Endodermal cell (in vitro differentiated cells): ENCODE results near the gene METTL26. TPM values are rescaled to one million over a fixed set of nuclear protein-coding genes. Genes with fewer than 3 reads are reported as not detected.

ENCODE experiments used
- DNase-seq: peaks from one replicate; pipeline ENCODE4 v3.0.0-alpha.2; 2017
- H3K27ac ChIP-seq: 2 replicates; pipeline ENCODE4 v1.5.1; 2013; ENCODE audit warnings: mild to moderate bottlenecking, low read depth, low read length, moderate library complexity
- H3K27me3 ChIP-seq: 2 replicates; pipeline ENCODE4 v1.6.1; 2013; ENCODE audit warnings: mild to moderate bottlenecking, low read length, moderate library complexity; ENCODE audit not compliant: insufficient read depth, control insufficient read depth, poor library complexity, severe bottlenecking
- H3K36me3 ChIP-seq: 2 replicates; pipeline ENCODE4 v1.7.0; 2013; ENCODE audit warnings: mild to moderate bottlenecking, low read length, moderate library complexity; ENCODE audit not compliant: control insufficient read depth, insufficient read depth
- H3K4me1 ChIP-seq: one replicate; pipeline ENCODE4 v1.7.0; 2013; ENCODE audit warnings: low read length; ENCODE audit not compliant: control insufficient read depth, insufficient read depth
- H3K4me3 ChIP-seq: 2 replicates; pipeline ENCODE4 v1.5.1; 2013; ENCODE audit warnings: mild to moderate bottlenecking, low read length, moderate library complexity
- H3K9ac ChIP-seq: 2 replicates; pipeline ENCODE4 v1.6.1; 2013; ENCODE audit warnings: mild to moderate bottlenecking, low read length, moderate library complexity; ENCODE audit not compliant: poor library complexity, severe bottlenecking; ENCODE audit errors: extremely low read depth
- H3K9me3 ChIP-seq: 2 replicates; pipeline ENCODE4 v1.6.1; 2013; ENCODE audit warnings: mild to moderate bottlenecking, low read length, moderate library complexity; ENCODE audit not compliant: control insufficient read depth
- H3K27ac Mint-ChIP-seq: 2 replicates; pipeline ENCODE4 v1.8.0; 2020; ENCODE audit warnings: mixed read lengths
- H3K27me3 Mint-ChIP-seq: 2 replicates; pipeline ENCODE4 v1.8.0; 2021; ENCODE audit warnings: mild to moderate bottlenecking, mixed read lengths; ENCODE audit not compliant: insufficient read depth
- H3K36me3 Mint-ChIP-seq: 2 replicates; pipeline ENCODE4 v1.8.0; 2020; ENCODE audit warnings: low read depth, mixed read lengths
- H3K4me1 Mint-ChIP-seq: 2 replicates; pipeline ENCODE4 v1.8.0; 2020; ENCODE audit warnings: mixed read lengths
- H3K4me3 Mint-ChIP-seq: 2 replicates; pipeline ENCODE4 v1.8.0; 2020; ENCODE audit warnings: mild to moderate bottlenecking, moderate library complexity, mixed read lengths
- H3K9me3 Mint-ChIP-seq: 2 replicates; pipeline ENCODE4 v1.8.0; 2020; ENCODE audit warnings: mild to moderate bottlenecking, mixed read lengths
- WGBS, 2 experiments: methylation state at CpG; one replicate each; pipeline versions ENCODE4 v1.1.5 to v1.1.7; 2013; ENCODE audit warnings: missing lambda C conversion rate in 2 of 2, mixed read lengths in 1 of 2; ENCODE audit not compliant: insufficient coverage in 1 of 2, insufficient read length in 1 of 2; 5-methylcytosine and 5-hydroxymethylcytosine counted together
- total RNA-seq, 2 donors: library from RNA; stranded (reverse); fragmentation: NEBNext Ultra II Directional in 1 of 2; extraction: Animal tissue kit (Norgen Biotek cat#: 25700) in 1 of 2; gene quantifications; 2 replicates in 1 of 2; 3 replicates in 1 of 2; pipeline ENCODE4 v1.2.1, GENCODE V29; 2021
- TF ChIP-seq, protein P1 (sequence below): fragments of 200-600 bp; sonication (generic); conservative IDR thresholded peaks from 2 replicates; pipeline ENCODE4 v1.5.0; 2021; ENCODE audit warnings: antibody characterized with exemption, mild to moderate bottlenecking

Gene METTL26
- total RNA-seq, 2 donors from 2014 or later: 72.1 to 79.8 TPM

DNA sequence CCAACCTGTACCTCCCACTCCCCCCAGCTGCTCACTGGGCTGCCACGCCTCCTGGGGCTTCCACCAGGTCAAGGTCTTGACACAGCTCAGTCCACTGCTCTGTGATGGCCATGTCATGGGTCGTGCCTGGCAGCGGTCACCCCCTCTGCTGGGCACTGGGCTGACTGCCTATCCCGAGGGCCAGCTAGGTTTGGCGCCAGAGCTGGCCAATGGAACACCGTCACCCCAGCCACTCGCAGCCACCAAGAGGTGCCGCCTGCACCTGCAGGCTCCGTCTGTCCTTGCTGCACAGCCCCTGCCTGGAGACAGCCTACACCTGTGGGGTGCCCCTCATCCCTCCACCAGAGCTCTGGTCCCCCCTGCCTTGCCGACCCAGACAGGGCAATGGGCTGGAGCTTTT, 50.8 kb downstream of the METTL26 start:
- H3K4me1 ChIP-seq: no peaks in the 10 kb centered on the region
- H3K9ac ChIP-seq: no peak overlapping the region
- no peaks in the 10 kb centered on the region for H3K36me3 ChIP-seq
- WGBS, 2 experiments: 46 to 57% methylated on average over 9 to 10 of the region's 10 CpGs
- Mint-ChIP-seq H3K9me3 (no peaks in the 10 kb centered on the region), H3K27me3 (peaks cover 26% of the 10 kb centered on the region), H3K27ac (no peak overlapping the region), H3K4me1 (peaks cover 2% of the 10 kb centered on the region), H3K36me3 (peaks cover 5% of the 10 kb centered on the region), H3K4me3 (no peak overlapping the region)
- TF ChIP-seq, protein P1, sequence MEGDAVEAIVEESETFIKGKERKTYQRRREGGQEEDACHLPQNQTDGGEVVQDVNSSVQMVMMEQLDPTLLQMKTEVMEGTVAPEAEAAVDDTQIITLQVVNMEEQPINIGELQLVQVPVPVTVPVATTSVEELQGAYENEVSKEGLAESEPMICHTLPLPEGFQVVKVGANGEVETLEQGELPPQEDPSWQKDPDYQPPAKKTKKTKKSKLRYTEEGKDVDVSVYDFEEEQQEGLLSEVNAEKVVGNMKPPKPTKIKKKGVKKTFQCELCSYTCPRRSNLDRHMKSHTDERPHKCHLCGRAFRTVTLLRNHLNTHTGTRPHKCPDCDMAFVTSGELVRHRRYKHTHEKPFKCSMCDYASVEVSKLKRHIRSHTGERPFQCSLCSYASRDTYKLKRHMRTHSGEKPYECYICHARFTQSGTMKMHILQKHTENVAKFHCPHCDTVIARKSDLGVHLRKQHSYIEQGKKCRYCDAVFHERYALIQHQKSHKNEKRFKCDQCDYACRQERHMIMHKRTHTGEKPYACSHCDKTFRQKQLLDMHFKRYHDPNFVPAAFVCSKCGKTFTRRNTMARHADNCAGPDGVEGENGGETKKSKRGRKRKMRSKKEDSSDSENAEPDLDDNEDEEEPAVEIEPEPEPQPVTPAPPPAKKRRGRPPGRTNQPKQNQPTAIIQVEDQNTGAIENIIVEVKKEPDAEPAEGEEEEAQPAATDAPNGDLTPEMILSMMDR: peak; percentile 48
- no peak overlapping the region for H3K27ac ChIP-seq
- H3K27me3 ChIP-seq: peaks cover 12% of the 10 kb centered on the region
- DNase-seq: peak; percentile 81
- H3K4me3 ChIP-seq: no peak overlapping the region
- H3K9me3 ChIP-seq: no peaks in the 10 kb centered on the region

Other genes starting within 250 kb of the METTL26 start
- 100 to 1,000 TPM; 274 to 350 TPM for gene NME4, start 239.1 kb downstream of the METTL26 start, total RNA-seq
- gene DECR2, start 234.4 kb downstream of the METTL26 start, total RNA-seq: 10 to 100 TPM; 31.8 to 43.5 TPM
- 10 to 100 TPM; 62.7 to 68.9 TPM for gene RAB11FIP3, start 210.7 kb downstream of the METTL26 start, total RNA-seq
- 10 to 100 TPM; 55.3 to 76.1 TPM for gene CAPN15, start 108.6 kb downstream of the METTL26 start, total RNA-seq
- gene PRR35, start 75.9 kb downstream of the METTL26 start, total RNA-seq: under 1 TPM; 0.29 to 0.62 TPM
- gene NHLRC4, start 69.3 kb downstream of the METTL26 start, total RNA-seq: 1 to 10 TPM; 1.1 TPM
- 100 to 1,000 TPM; 128 to 129 TPM for gene PIGQ, start 66.3 kb downstream of the METTL26 start, total RNA-seq
- gene RAB40C, start 46.2 kb downstream of the METTL26 start, total RNA-seq: 10 to 100 TPM; 21.3 to 25.9 TPM
- gene WFIKKN1, start 5.3 kb downstream of the METTL26 start, total RNA-seq: 10 to 100 TPM in 1 of 2 donors, 1 to 10 TPM in 1; 7.7 to 11.6 TPM
- gene MCRIP2, start 5.5 kb upstream of the METTL26 start, total RNA-seq: 10 to 100 TPM; 22.8 to 34.2 TPM
- 100 to 1,000 TPM; 112 to 120 TPM for gene WDR90, start 13.1 kb upstream of the METTL26 start, total RNA-seq
- gene RHOT2, start 31.8 kb upstream of the METTL26 start, total RNA-seq: 100 to 1,000 TPM; 180 to 193 TPM
- gene RHBDL1, start 39.4 kb upstream of the METTL26 start, total RNA-seq: 1 to 10 TPM; 3.7 to 5.1 TPM
- 100 to 1,000 TPM; 105 to 124 TPM for gene STUB1, start 44.1 kb upstream of the METTL26 start, total RNA-seq
- gene JMJD8, start 48.0 kb upstream of the METTL26 start, total RNA-seq: 10 to 100 TPM; 48.8 to 55.6 TPM
- 10 to 100 TPM; 20.8 to 21.5 TPM for gene WDR24, start 54.1 kb upstream of the METTL26 start, total RNA-seq
- 1 to 10 TPM in 1 of 2 donors, under 1 TPM in 1; 0.38 to 2.2 TPM for gene FBXL16, start 69.5 kb upstream of the METTL26 start, total RNA-seq
- gene METRN, start 78.8 kb upstream of the METTL26 start, total RNA-seq: 10 to 100 TPM; 33.4 to 38.5 TPM
- 10 to 100 TPM; 36.9 to 40.6 TPM for gene ANTKMT, start 84.8 kb upstream of the METTL26 start, total RNA-seq
- gene CCDC78, start 90.1 kb upstream of the METTL26 start, total RNA-seq: 1 to 10 TPM; 6.5 to 8.1 TPM
- gene HAGHL, start 90.8 kb upstream of the METTL26 start, total RNA-seq: 10 to 100 TPM in 1 of 2 donors, 1 to 10 TPM in 1; 8.9 to 11.4 TPM
- gene CIAO3, start 104.7 kb upstream of the METTL26 start, total RNA-seq: 10 to 100 TPM; 41.4 to 43.3 TPM
- gene MSLN, start 124.4 kb upstream of the METTL26 start, total RNA-seq: under 1 TPM; 0.42 to 0.86 TPM
- 10 to 100 TPM; 24.1 to 34.4 TPM for gene RPUSD1, start 152.1 kb upstream of the METTL26 start, total RNA-seq
- gene CHTF18, start 152.3 kb upstream of the METTL26 start, total RNA-seq: 100 to 1,000 TPM; 158 to 169 TPM
- not detected for gene GNG13, start 164.4 kb upstream of the METTL26 start, total RNA-seq